HPDE6-E6E7 (cell line): ENCODE data around the gene SLC13A3.
A peak's percentile ranks its signal among the peaks of the same experiment; 100 is the strongest.

Experiments used
- DNase-seq: peaks from one replicate; pipeline ENCODE4 v3.0.0; 2011; ENCODE audit warnings: missing footprints; ENCODE audit errors: extremely low spot score

Gene SLC13A3, protein sequence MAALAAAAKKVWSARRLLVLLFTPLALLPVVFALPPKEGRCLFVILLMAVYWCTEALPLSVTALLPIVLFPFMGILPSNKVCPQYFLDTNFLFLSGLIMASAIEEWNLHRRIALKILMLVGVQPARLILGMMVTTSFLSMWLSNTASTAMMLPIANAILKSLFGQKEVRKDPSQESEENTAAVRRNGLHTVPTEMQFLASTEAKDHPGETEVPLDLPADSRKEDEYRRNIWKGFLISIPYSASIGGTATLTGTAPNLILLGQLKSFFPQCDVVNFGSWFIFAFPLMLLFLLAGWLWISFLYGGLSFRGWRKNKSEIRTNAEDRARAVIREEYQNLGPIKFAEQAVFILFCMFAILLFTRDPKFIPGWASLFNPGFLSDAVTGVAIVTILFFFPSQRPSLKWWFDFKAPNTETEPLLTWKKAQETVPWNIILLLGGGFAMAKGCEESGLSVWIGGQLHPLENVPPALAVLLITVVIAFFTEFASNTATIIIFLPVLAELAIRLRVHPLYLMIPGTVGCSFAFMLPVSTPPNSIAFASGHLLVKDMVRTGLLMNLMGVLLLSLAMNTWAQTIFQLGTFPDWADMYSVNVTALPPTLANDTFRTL

DNA sequence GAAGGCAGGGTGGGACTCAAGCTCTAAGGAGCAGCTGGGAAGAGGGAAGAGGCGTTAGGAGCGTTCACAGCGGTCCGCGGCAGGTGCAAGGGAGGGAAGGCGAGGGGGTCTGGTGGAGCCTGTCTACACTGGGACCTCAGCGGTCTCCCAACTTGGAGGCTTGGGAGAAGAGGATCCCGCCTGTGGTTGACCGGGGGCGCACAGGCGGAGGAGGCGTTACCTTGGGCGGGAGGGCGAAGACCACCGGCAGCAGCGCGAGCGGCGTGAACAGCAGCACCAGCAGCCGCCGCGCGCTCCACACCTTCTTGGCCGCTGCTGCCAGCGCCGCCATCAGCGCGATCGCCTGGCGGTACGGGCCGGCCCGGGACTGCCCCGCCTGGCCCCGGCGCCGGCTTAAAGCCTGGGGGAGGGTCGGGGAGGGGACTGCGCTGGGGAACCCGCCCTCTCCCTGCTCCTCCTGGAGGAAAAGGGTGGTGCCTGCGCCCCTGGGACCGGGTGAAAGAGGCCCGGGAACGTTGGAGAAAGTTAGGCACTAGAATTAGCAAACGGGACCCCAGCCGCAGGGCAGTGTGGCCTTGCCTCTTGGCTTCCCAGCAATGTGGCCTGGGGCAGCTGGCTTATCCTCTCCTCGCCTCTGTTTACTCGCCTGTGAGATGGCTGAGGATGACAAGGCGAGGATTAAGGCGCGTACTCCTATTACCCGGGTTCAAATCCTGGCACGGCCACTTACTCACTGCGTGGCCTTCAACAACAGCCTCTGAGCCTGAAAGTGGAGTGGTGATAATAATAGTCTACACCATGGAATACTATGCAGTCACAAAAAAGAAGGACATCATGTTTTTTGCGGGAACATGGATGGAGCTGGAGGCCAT lies at the start of gene SLC13A3:
Gene SLC13A3 (minus strand): TSS at position 369 of the 872 bp plus-strand sequence. CDS start 38 bp downstream, at position 331.
- DNase-seq = no peak

- DNase-seq = no peak
These were observed 49.8 kb upstream of the SLC13A3 start for GRCh38 chr20:46701057-46701456.

DNA sequence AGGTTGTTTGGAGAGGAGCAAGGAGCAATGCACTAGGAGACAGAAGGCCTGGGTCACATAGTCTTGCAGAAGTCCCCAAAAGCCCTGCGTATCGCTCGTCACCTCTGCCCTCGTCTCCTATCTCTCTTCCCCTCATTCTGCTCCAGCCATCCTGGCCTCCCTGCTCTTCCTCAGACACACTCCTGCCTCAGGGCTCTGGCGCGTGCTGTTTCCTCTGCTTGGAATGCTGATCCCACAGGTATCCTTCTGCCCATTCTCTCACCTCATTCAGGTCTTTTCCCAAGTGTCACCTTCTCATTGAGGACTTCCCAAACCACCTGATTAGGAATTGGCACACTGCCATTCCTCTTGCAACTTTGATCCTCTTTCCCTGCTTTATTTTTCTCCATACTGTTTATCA lies 49.2 kb upstream of the SLC13A3 start:
- DNase-seq = no peak

DNA sequence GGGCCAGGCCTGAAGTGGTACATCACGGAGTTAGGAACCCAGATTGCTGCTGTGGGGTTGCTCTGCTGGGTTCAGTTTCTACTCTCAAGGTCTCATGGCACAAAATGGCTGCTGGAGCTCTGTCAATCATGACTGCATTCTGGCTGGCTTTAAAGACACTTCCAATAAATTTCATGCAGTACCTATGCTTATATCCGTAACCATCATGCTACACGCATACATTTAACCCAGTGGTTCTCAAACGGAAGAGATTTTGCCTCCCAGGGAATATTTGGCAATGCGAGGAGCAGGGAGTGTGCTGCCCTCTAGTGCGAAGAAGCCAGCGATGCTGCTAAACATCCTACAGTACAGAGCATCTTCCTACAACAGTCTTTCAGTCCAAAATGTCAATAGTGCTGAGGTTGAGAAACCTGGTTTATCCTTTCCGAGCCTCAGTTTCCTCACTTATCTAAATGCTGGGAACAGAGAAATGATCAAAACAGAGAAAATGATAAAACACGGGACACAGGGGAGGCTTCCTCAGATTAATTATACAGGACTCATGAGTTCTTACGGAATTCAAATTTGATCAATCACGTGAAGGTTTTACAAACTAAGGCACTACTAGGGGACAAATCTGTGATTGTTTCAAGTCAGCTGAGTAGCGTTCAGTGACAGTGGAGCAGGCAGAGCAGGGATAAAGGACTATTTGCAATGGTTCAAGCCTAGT lies 48.5 kb upstream of the SLC13A3 start:
- no peak for DNase-seq

- no peak for DNase-seq
These were observed 47.5 kb upstream of the SLC13A3 start for GRCh38 chr20:46698788-46699187.

- no peak for DNase-seq
These were observed 45.6 kb upstream of the SLC13A3 start for GRCh38 chr20:46696791-46697279.

DNA sequence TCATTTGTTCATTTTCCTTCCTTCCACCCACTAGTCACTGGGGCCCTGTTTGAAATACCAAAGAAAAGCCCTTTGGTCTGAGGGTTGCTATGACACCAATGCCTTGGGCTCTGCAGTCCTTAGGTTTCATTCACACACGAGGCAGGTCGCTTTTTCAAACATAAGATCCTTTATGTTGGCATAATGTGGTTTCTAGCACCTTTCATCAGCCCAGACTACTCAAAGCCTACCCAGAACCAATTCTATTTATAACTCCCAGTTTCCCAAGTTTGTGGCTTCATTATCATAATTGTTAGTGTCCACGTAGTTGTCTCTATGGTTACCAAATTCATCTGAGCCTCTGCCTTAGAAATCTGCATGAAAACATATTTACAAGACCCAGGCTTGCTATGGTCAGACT lies 44.6 kb upstream of the SLC13A3 start:
- no peak for DNase-seq

GRCh38 chr20:46694484-46694883 lies 43.2 kb upstream of the SLC13A3 start:
- no peak for DNase-seq

DNA sequence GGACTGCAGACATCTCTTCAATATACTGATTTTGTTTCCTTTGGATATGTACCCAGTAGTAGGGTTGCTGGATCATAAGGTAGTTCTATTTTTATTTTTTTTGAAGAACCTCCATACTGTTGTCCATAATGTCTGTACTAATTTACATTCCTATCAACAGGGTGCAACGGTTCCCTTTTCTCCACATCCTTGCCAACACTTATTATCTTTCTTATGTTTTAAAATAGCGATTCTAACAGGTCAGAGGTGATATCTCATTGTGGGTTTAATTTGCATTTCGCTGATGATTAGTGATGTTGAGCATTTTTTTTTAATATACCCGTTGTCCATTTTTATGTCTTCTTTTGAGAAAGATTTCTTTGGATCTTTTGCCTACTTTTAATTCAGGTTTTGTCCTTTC lies 39.9 kb upstream of the SLC13A3 start:
- DNase-seq = no peak

DNA sequence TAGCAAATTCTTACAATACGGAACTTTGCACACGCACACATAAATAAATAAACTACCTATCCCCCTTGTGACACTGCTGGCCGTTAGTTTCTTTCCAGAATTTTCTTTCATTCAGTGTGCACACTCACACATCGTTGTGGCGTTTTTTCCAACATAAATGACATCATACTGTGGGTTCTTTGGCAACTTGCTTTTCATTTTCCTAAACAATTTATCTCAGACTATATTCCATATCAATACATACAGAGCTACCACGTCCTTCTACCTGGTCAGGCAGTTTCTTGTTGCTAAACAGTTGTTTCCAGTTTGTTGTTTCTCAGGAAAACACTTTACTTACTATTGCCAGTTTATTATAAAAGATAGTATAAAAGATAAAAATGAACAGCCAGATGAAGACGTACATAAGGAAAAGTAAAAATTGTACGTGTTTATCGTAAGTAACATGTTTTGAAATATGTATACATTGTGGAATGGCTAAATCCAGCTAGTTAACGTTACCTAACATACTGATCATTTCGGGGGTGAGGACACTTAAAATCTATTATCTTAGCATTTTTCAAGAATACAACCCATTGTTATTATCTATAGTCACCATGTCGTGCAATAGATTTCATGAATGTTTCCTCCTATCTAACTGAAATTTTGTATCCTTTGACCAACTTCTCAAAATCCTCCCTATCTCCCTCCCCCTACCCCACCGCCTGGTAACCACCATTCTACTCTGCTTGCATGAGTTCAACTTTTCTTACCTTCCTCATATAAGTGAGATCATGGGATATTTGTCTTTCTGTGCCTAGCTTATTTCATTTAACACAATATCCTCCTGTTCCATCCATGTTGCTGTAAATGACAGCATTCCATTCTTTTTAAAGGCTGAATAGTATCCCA lies 39.2 kb upstream of the SLC13A3 start:
- no peak for DNase-seq

- DNase-seq = no peak
These were observed 38.5 kb upstream of the SLC13A3 start for GRCh38 chr20:46689754-46690085.

DNA sequence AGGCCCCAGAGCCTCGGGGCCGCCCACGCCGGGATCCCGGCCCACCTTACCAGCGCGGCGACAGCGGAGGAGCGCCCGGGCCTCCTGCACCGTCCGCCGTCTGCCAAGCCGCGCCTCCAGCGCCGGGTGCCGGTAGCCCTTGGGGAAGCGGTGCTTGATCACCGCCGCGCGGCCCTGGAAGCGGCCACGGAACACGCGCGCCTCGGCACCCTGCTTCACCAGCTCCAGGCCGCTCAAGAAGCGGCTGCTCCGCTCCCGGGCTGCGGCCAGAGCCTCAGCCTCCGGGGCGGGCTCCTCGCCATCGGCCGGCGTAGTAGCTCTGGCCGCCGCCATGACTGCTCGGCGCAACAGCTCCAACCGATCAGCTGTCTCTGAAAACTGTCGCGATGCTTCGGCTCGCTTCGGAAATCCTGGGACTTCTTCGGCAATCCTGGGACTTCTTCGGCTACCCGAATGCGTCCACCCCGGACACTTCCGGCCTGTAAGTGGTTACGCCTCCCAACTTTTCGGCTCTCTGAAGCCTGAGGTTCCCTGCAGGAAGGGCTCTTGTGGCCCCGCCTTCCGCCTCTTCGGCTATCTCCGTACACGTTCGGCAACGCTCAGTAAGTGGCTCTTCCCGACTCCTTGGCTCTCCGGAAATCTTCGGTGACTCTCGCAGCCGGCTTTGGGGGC lies 38.0 kb upstream of the SLC13A3 start, which contains the start of gene TP53RK:
Gene TP53RK (minus strand): TSS at position 363 of the 672 bp plus-strand sequence. CDS start 30 bp downstream, at position 333.
- peak; percentile 100 for DNase-seq

- DNase-seq = no peak
These were observed 37.2 kb upstream of the SLC13A3 start for GRCh38 chr20:46688151-46689081.

GRCh38 chr20:46683939-46684750 lies 32.9 kb upstream of the SLC13A3 start:
- DNase-seq = peak; percentile 82

GRCh38 chr20:46683668-46683938 lies 32.3 kb upstream of the SLC13A3 start:
- no peak for DNase-seq

DNA sequence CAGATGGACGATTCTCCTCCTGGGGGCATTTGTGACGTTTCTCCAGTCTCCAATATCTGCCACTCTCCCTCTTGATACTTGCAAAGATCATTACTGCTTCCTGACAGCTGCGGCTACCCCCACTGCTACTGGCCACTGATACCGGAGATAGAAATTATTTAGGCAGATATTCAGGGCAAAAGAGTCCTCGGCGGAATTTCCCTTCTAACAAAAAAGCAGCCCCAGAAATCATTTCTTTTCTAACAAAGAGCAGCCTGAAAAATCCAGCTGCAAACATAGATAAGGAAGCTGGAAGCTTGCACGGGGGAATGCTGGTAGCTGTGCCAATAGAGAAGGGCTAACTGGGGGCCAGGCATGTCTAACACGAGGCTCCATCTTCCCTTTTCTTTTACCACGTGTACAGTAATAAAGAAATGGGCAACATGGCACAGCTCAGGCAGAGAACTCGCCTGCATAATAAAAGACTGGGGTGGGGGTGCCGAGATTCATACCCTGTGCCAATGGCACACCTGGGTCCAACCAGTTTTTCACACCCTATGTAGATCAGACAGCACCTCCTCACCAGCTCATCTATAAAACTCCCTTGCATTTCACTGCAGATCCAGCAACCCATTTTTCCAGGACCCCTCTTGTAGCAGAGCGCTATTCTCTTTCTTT lies 31.9 kb upstream of the SLC13A3 start:
- no peak for DNase-seq

DNA sequence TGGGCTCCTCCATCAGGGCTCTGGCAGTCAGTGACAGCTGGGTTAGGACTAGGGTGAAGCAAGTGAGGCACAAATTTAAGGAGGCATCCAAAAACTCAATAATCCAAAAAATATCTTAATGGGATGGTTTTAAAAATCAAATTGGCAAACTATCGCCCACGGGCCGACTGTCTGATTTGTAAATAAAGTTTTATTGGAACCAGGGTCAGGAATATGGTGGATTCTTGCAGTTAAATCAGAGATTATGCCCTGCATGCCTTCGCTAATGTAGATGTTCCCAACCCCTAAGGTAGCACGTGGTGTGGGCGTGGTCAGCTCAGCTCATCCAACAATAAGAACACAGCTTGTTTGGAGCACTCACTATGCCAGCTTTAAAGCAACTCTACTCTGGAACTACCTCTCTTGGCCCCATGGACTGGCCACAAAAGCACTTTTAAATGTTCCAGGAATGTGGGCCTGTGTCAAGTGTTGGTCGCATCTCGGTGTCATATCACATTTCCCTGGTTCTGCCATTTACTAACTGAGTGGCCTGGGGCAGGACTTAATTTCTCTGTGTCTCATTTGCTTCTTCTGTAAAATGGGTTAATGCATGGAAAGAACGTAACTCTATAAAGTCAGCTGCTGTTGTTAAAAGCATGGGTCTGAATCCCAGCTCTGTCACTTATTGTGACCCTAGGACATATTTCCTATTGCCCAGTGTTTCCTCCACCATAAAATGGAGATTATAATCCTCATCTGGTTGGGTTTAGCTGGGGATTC lies 31.0 kb upstream of the SLC13A3 start:
- no peak for DNase-seq
